ENCODE results near the gene PLCD1. TPM values are rescaled to one million over a fixed set of nuclear protein-coding genes. Genes with fewer than 3 reads are reported as not detected.

The PLCD1 gene
- total RNA-seq, 2 donors from 2014 or later: 61.8 to 67.1 TPM

GRCh38 chr3:37997342-37997741, 32.1 kb downstream of the PLCD1 start:
- Mint-ChIP-seq H3K27ac (peak overlapping the region; percentile 96), H3K4me3 (no peak overlapping the region), H3K4me1 (peaks cover 51% of the 10 kb centered on the region), H3K36me3 (ENCODE audit: low read depth) (peaks cover 2% of the 10 kb centered on the region), H3K27me3 (no peaks in the 10 kb centered on the region)
- H3K9me3 ChIP-seq (ENCODE audit: control insufficient read depth, low read length, poor library complexity, severe bottlenecking): no peaks in the 10 kb centered on the region
- ATAC-seq (no peak), DNase-seq (no peak)

- no peaks in the 10 kb centered on the region for H3K27me3 Mint-ChIP-seq
- peak overlapping the region; percentile 96 for H3K27ac Mint-ChIP-seq
- peak overlapping the region; percentile 72 for H3K4me3 Mint-ChIP-seq
- H3K9me3 ChIP-seq (ENCODE audit: control insufficient read depth, low read length, poor library complexity, severe bottlenecking): no peaks in the 10 kb centered on the region
- ATAC-seq (peak; percentile 70), DNase-seq (peak; percentile 56 to 79 (median 66))
- H3K36me3 Mint-ChIP-seq (ENCODE audit: low read depth): peaks cover 2% of the 10 kb centered on the region
- peaks cover 53% of the 10 kb centered on the region for H3K4me1 Mint-ChIP-seq
Measured at GRCh38 chr3:37996785-37997301, 32.6 kb downstream of the PLCD1 start.

- Mint-ChIP-seq H3K36me3 (ENCODE audit: low read depth) (peaks cover 2% of the 10 kb centered on the region), H3K27me3 (no peaks in the 10 kb centered on the region), H3K4me3 (peak overlapping the region; percentile 93), H3K4me1 (peaks cover 53% of the 10 kb centered on the region), H3K27ac (peak overlapping the region; percentile 96)
- no peak for DNase-seq
- no peak for ATAC-seq
- H3K9me3 ChIP-seq (ENCODE audit: control insufficient read depth, low read length, poor library complexity, severe bottlenecking): no peaks in the 10 kb centered on the region
Measured at GRCh38 chr3:37995652-37996641, 33.5 kb downstream of the PLCD1 start.

GRCh38 chr3:37994639-37994972, 34.8 kb downstream of the PLCD1 start:
- H3K9me3 ChIP-seq (ENCODE audit: control insufficient read depth, low read length, poor library complexity, severe bottlenecking): no peaks in the 10 kb centered on the region
- DNase-seq (no peak), ATAC-seq (no peak)
- Mint-ChIP-seq H3K27me3 (no peaks in the 10 kb centered on the region), H3K27ac (peak overlapping the region; percentile 96), H3K36me3 (ENCODE audit: low read depth) (peaks cover 2% of the 10 kb centered on the region), H3K4me1 (peaks cover 49% of the 10 kb centered on the region), H3K4me3 (peak overlapping the region; percentile 93)

- Mint-ChIP-seq H3K36me3 (ENCODE audit: low read depth) (peaks cover 2% of the 10 kb centered on the region), H3K27ac (peak overlapping the region; percentile 96), H3K4me1 (peaks cover 48% of the 10 kb centered on the region), H3K27me3 (no peaks in the 10 kb centered on the region), H3K4me3 (peak overlapping the region; percentile 93)
- DNase-seq (peak in 2 of 3 donors; percentile 39 to 41), ATAC-seq (peak; percentile 52)
- H3K9me3 ChIP-seq (ENCODE audit: control insufficient read depth, low read length, poor library complexity, severe bottlenecking): no peaks in the 10 kb centered on the region
Measured at GRCh38 chr3:37993820-37994638, 35.4 kb downstream of the PLCD1 start.

GRCh38 chr3:37993460-37993819, 36.0 kb downstream of the PLCD1 start:
- no peaks in the 10 kb centered on the region for H3K9me3 ChIP-seq (ENCODE audit: control insufficient read depth, low read length, poor library complexity, severe bottlenecking)
- ATAC-seq (no peak), DNase-seq (no peak)
- Mint-ChIP-seq H3K27ac (peak overlapping the region; percentile 96), H3K4me3 (peak overlapping the region; percentile 93), H3K27me3 (no peaks in the 10 kb centered on the region), H3K4me1 (peaks cover 47% of the 10 kb centered on the region), H3K36me3 (ENCODE audit: low read depth) (peaks cover 2% of the 10 kb centered on the region)

- no peaks in the 10 kb centered on the region for H3K27me3 Mint-ChIP-seq
- peak overlapping the region; percentile 96 for H3K27ac Mint-ChIP-seq
- peaks cover 44% of the 10 kb centered on the region for H3K4me1 Mint-ChIP-seq
- ATAC-seq (no peak), DNase-seq (no peak)
- no peaks in the 10 kb centered on the region for H3K9me3 ChIP-seq (ENCODE audit: control insufficient read depth, low read length, poor library complexity, severe bottlenecking)
- peaks cover 2% of the 10 kb centered on the region for H3K36me3 Mint-ChIP-seq (ENCODE audit: low read depth)
- H3K4me3 Mint-ChIP-seq: peak overlapping the region; percentile 93
Measured at GRCh38 chr3:37993067-37993455, 36.4 kb downstream of the PLCD1 start.

- ATAC-seq: no peak
- H3K9me3 ChIP-seq (ENCODE audit: control insufficient read depth, low read length, poor library complexity, severe bottlenecking): no peaks in the 10 kb centered on the region
- no peak for DNase-seq
- Mint-ChIP-seq H3K27ac (peak overlapping the region; percentile 96), H3K4me3 (no peak overlapping the region), H3K27me3 (no peaks in the 10 kb centered on the region), H3K36me3 (ENCODE audit: low read depth) (peaks cover 2% of the 10 kb centered on the region), H3K4me1 (peaks cover 46% of the 10 kb centered on the region)
Measured at GRCh38 chr3:37992271-37993066, 37.0 kb downstream of the PLCD1 start.

- ATAC-seq: no peak
- Mint-ChIP-seq H3K36me3 (ENCODE audit: low read depth) (peaks cover 2% of the 10 kb centered on the region), H3K27me3 (no peaks in the 10 kb centered on the region), H3K4me3 (no peak overlapping the region), H3K27ac (peak overlapping the region; percentile 59), H3K4me1 (peaks cover 42% of the 10 kb centered on the region)
- no peak for DNase-seq
- H3K9me3 ChIP-seq (ENCODE audit: control insufficient read depth, low read length, poor library complexity, severe bottlenecking): no peaks in the 10 kb centered on the region
Measured at GRCh38 chr3:37991823-37992222, 37.6 kb downstream of the PLCD1 start.

- DNase-seq (no peak), ATAC-seq (no peak)
- no peak overlapping the region for H3K4me3 Mint-ChIP-seq
- no peaks in the 10 kb centered on the region for H3K36me3 Mint-ChIP-seq (ENCODE audit: low read depth)
- peak overlapping the region; percentile 59 for H3K27ac Mint-ChIP-seq
- peaks cover 35% of the 10 kb centered on the region for H3K4me1 Mint-ChIP-seq
- H3K27me3 Mint-ChIP-seq: no peaks in the 10 kb centered on the region
- no peaks in the 10 kb centered on the region for H3K9me3 ChIP-seq (ENCODE audit: control insufficient read depth, low read length, poor library complexity, severe bottlenecking)
Measured at GRCh38 chr3:37991109-37991508, 38.3 kb downstream of the PLCD1 start.

- Mint-ChIP-seq H3K4me1 (peaks cover 30% of the 10 kb centered on the region), H3K27ac (peak within 1 kb of the TSS; percentile 59), H3K4me3 (no peak within 1 kb of the TSS), H3K27me3 (no peaks in the 10 kb centered on the region), H3K36me3 (ENCODE audit: low read depth) (no peaks in the 10 kb centered on the region)
- DNase-seq (no peak), ATAC-seq (no peak)
- no peaks in the 10 kb centered on the region for H3K9me3 ChIP-seq (ENCODE audit: control insufficient read depth, low read length, poor library complexity, severe bottlenecking)
Measured at GRCh38 chr3:37990527-37990926, 38.9 kb downstream of the PLCD1 start, which contains the start of gene VILL. Gene VILL (plus strand): TSS chr3:37990786. CDS start chr3:37993673, 2,887 bp downstream.

- Mint-ChIP-seq H3K27me3 (no peaks in the 10 kb centered on the region), H3K4me3 (no peak overlapping the region), H3K4me1 (peaks cover 24% of the 10 kb centered on the region), H3K27ac (no peak overlapping the region), H3K36me3 (ENCODE audit: low read depth) (no peaks in the 10 kb centered on the region)
- H3K9me3 ChIP-seq (ENCODE audit: control insufficient read depth, low read length, poor library complexity, severe bottlenecking): no peaks in the 10 kb centered on the region
- ATAC-seq (no peak), DNase-seq (no peak)
Measured at GRCh38 chr3:37989821-37990480, 39.5 kb downstream of the PLCD1 start.
